DMS53 treated with DMSO at 0.1 percent for 48 hours (cell line): Measurements from ENCODE around the gene JARID2.
A peak's percentile ranks its signal among the peaks of the same experiment; 100 is the strongest.

Experiments used
- DNase-seq: peaks from one replicate; lab custom pipeline; 2025; ENCODE audit not compliant: unreplicated experiment; lab: John Stamatoyannopoulos, UW

Gene JARID2

DNA sequence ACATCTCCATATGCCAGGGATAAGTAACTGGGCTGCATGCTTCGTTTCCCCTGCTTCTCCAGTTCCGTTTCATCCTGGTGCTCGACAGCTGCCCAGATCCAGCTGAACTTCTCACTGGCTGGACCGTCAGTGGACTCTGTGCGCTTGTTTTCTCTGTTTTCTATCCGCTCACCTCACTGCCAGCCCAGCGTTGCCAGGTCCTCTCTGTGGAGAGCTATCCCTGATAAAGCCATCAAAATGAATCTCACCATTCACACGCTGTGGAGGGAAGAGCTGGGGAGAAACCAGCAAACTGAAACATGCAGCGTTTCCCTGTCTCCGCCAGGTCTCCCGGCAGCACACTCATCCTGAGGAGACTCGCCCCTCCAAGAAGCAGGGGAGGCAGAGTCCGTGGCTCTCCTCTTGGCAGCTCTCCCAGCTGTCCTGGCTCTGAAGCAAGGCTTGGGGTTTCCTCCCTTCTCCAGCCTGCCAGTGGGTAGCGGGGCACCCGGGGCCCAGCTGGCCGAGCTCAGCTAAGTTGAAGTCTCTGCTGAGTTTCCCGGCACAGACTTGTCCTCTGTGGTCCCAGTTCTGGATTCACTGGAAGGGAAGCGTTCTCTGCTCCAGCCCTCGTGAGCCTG is 256.1 kb downstream of the JARID2 start:
- no peak for DNase-seq

DNA sequence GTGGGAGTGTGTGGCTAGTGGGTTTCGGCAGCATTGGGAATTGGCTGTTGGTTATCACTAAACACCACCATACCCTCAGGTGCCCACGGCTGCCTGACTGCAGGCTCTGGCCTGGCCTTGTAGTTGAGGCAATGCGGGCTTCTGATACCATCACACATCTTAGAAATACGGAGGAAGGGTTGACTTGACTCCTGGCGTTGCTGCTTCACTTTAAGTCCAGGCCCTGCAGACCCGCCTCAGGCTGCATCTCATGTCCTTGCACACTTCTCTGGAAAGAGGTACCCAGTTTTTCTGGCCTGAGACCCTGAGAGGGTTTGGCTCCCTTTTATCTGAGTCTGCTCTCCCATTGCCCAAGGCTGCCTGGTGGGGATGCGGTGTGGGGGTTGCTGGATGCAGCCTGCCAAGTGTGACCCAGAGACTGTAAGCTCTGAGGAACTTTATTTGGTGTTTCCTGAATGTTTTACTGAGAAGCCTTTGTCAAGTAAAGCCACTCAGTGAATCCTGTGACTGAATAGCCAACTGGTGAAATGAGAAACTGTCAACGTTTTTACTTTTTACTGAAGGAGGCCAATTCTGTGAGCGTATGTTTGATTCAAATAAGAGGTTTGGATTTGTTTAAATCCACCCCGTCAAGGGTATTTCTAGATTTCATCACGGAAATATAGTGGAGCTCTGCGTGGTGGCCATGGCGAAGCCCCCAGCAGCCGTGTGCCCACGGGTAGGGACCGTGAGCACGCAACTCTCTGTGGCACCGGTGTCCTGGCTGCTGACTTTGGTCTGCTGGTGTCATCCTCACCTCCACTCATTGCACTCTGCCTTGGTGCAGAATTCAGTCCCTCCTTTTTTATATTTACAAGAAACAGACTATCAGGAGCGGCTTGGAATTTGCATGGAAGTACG is 256.8 kb downstream of the JARID2 start:
- no peak for DNase-seq

DNA sequence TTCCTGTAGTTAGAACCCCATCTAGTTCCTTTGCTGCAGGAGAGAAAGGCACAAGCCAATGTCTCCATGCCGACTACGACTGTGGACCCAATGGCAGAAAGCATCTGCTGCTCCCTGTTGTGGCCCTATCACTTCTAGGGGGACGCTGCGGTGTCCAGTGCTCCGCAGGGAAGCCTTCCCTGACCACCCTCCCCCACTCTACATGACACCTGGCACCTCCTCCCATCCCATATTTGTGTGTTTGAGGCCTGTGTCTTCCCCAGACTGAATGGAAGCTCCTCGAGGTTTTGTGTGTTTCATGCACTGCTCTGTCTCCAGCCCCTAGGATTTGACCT is 257.4 kb downstream of the JARID2 start:
- no peak for DNase-seq

DNA sequence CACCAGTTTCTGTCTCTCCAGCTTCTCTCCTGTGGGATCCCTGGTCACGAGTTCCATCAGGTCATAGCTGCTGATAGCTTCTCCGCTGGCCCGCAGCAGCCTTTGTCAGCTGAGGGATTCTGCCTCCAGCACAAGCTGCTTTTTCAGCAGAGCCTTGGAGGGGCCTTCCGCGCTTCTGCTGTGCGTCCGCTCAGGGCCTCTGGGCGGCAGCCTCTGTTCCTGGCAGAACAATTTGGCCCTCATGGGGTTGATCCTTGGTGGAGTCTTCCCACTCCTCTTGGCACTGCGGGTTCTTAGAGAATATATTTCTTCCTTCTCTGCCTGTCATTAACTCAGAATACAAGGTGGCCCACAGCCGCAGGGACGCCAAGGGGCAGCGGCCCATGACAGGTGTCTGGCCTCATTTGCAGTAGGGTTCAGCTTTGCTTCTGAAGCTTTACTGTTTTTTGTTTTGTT is 258.2 kb downstream of the JARID2 start:
- no peak for DNase-seq

DNA sequence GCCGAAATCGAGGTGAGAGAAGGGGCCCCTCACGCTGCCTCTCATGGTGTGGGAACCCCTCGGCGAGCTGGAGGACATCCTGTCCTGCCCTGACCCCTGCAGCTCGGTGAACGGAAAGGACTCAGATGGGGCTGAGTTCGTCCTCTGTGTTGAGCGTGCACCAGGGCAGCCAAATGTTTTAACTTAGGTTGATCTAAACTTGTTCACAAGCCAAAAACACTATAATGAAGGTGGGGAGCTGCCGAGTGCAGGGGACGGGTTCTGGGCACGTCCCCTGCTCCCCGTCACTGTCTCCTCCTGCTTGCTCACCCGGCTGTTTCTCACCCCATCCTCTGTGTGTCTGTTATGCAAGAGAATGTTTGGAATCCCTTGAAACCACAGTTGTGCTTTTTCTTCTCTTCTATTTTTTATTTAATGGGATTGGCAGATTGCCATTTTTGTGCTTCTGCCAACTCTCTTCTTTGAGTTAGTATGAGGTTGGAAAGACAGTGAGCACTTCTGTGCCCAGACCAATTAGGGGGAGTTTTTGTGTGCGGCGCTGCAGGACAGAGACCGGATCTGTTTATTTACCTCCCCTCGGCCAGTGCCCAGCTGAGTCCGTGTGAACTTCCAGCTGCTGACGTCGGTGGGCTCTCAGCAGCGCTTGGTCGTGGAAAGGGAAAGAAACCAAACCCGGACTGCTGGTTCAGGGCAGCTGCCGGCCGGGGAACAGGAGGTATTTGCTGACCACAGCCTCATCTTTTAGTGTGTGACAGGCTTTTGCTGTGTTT is 258.9 kb downstream of the JARID2 start:
- peak; percentile 43 for DNase-seq

DNA sequence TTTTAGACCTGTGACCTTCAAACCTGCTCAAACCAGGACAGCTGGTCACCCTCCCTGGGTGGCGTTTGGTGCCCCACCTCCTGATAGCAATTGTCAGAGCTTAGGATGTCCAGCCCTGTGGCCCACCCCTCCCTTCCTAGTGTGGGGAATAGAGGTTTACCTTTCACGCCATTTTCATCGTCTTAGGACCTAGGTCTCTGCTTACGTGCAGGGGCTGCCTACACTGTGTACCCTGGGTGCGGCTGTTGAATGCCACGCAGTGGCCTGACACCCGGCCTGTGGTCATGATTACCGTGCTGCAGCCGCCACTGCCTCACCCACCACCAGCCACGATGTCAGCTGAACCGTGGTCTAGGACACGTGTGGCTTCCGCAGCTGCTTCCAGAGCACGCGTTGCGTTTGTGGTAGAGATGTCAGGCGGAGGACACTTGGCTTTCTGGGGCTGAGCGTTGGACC is 259.6 kb downstream of the JARID2 start:
- DNase-seq, result no peak

DNA sequence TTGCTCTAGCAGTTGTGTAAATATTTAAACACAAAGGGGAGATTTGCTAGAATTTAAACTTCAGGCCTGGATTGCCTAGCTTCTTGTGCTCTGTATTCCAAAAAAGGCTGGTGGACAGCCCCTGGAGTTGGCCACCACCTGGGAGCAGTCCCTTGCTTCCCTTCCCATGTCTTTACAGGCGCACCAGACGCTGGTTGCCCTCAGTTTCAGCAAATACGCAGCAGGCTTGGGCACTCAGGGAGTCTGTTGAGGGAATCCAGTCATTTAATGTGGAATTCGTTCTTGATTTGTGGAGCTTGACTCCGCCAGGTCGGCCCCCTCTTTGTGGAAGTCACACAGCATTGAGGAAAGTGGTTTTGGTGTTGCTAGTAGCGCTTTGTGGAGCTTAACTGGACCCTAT is 260.2 kb downstream of the JARID2 start:
- DNase-seq, result no peak

DNA sequence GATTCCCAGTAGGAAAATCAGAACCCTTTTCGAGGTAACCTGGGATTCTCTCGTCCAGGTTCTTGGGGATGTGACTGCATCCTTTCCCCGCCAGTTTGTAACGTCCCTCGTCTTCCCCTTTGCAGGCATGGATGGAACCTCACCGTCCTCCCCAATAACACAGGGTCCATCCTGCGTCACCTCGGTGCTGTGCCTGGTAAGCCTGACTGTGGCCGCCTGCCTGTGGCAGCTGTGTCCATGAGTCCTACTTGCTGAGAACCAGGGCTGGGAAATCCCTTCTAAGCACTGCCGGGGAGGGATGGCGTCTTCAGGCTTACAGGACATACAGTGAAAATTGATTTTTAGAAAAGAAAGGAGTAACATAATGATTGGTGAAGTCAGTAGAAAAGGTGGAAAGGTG is 261.4 kb downstream of the JARID2 start:
- DNase-seq, result no peak

DNA sequence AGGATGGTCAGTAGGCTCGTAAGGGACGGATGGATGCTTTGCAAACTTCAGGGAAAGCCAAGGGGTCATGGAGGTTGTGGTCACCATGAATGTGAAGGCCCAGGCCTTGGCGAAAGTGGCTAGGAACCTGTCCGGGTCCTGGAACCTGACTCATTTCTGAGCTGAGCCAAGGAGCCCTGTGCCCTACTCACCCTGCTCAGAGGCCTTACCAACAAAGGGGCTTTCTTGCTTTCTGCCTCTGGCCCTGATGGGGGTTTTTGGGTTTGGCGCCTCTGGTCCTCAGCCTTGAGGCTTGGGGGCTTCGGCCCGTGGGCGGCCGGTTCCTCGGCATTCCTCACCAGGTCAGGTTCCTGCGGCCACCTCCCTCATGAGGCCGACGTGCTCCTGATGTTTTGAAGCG is 261.9 kb downstream of the JARID2 start:
- no peak for DNase-seq

DNA sequence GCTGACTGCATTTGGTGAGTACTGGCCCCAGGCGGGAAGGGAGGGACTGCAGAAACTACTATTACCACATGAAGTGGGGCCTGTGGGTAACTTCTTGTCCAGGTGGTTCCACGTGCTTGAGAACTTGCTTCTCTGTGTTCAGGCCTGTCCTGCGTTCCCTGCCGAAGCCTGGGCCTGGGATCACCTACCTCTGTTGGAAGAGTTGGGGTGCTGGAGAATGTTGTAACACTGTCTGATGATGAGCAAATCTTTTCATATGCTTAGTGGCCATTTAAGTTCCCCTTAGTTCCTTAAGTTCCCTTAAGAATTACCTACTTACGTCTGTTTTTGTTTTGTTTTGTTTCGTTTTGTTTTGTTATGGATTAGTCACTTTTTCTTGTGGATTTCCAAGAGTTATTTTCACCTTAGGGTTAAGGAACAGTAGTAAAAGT is 262.6 kb downstream of the JARID2 start:
- no peak for DNase-seq

DNA sequence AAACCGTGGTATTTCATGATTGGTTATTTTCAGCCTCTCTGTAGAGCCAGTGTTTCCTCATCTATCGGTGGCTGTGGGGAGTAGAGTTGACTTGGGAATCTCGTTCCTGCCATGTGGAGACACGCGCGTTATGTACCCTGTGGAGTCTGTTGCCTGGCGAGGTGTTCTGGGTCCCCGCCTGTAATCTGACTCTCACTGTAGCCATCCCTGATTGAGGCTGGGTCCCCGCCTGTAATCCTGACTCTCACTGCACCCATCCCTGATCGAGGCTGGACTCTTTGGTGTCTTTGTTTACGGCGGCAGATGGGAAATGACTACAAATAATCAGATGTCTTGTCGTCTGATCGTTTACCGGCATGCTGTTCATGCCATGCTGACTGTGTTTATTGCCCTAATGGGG is 263.1 kb downstream of the JARID2 start:
- DNase-seq, result no peak

DNA sequence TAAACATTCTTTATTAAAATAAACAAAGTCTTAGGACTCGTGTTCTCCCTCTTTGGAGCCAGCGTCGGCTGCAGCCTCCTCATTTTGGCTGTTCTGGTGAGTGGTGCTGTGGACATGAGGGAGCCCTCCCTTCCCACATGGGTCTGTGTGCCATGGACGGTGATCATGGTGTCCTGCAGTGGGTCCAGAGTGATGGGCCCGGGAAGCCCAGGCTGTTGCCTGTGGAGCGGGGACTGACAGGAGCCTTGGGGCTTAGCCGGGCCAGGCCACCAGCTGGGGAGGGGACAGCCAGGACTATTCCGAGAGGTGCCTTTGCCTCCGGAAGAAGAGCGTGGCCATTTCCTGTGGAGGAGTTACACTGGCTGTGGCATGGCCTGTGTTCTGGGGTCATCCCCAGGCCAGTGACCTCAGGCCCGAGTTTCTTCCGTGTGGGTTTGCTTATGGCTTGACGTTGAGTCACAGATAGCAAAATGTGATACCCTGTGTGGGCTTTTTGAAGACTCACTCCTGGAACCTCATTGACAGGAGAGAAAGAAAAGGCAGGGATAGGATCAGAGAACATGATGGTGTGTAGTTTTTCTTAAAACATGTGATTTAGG is 263.6 kb downstream of the JARID2 start:
- no peak for DNase-seq

DNA sequence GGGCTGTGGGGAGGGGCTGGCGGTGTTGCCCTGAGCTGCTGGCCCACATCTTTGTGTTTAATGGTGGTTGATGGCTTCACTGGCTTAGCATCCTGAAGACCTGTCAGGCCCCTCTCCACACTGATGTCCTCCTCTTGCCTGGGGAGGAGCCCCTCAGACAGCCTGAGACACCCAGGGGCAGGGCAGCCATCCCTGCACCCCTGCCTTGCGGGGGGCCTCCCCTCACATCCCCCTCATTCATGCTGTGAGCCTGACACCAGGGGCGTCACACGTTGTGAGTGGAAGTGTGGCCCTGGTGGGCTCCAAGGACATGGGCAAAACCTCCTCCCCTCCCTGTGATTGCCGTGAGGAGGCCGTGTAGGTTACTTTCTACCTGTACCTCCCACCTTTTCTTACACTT is 264.3 kb downstream of the JARID2 start:
- no peak for DNase-seq

DNA sequence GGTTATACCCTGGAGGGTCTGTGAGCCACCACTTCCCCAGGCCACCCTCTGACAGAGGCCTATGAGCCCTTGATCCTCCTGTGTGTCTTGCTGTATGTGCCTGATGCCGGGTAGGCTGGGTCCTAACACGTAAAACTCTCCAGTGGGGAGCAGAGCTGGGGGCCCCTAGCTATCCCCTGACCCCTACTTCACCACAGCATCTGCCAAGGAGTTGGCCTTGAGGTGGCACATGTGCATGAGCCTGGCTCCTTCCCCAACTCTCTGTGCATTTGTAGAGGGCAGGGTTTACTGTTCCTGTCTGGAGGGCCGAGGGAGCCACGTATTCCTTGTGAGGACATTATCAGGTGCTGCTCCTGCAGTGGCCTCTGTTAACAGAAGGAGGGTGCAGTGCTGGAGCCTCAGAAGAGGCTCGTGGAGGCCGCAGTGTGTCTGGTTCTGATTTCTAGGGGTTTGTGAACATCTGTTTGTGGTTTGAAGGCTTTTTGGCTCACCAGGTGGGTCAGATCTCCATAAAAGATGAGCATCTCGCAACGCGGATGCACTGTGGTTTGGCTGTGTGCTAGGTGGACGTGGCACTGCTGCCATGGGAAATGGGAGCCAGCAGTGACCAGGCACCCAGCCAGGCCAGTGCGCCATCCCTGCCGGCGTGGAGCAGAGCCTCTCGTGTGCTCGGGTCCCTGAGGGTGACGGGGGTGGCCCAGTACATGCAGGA is 264.8 kb downstream of the JARID2 start:
- DNase-seq, result no peak

DNA sequence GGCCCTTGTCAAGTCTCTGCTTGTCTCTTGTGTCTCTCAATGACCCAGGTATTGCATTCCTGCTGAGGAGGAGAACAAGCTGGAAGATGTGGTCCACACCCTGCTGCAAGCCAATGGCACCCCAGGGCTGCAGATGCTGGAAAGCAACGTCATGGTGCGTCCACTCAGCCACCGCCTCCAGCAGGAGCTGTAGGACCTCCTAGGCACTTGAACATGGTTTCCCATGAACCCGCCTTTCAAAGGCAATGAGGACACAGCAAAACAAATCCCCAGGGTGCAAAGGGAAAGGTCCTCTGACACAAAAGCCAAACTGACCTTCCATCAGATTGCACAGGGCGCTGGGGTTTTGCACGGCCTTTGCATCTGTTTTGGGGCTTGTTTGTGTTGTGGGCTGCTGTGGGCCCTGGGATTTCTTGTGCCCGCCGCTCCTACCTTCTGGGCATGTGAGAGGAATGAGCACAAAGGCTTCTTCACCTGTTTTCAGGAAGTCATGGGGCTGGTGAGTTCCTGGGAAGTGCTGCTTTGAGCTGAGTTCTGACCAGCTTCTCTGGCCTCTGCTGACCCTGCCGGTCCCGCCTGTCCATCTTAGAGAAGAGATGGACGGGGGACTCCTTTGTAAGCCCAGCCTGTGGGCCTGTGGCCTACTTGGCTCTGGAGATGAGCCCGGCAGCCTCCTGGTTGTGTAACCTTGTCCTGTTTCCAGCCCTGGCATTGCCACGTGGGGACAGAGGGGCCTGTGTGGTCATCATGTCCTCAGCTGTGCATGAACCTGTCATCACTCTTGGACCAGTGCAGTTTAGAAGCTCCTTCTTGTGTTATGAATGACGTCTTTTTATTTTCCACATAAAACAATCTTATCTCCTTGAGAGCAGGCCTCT is 265.6 kb downstream of the JARID2 start:
- DNase-seq, result no peak

DNA sequence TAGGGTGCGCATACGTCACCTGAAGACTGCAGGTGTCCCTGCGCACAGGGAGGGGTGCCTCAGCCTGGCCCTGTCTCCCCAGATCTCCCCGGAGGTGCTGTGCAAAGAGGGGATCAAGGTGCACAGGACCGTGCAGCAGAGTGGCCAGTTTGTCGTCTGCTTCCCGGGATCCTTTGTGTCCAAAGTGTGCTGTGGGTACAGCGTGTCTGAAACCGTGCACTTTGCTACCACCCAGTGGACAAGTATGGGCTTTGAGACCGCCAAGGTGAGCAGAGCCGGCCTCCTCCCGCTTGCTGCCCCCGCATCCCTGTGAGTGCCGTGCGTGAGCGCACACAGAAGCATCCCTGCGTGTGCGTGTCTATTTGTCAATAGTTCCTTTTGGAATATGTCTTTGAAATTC is 266.3 kb downstream of the JARID2 start:
- DNase-seq, result no peak

DNA sequence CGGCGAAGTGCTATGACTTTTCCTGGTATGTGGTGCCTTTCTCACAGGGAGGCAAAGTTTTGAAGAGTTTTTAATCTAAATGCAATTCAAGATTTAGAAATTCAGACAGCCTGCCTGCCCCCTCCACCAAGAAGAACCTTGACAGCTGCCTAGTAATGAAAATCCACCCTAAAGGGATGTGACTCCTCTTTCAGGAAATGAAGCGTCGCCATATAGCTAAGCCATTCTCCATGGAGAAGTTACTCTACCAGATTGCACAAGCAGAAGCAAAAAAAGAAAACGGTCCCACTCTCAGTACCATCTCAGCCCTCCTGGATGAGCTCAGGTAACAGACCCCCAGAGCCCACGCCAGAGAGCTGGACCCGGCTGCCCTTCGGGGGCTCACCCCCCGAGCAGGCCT is 266.9 kb downstream of the JARID2 start:
- DNase-seq, result no peak

DNA sequence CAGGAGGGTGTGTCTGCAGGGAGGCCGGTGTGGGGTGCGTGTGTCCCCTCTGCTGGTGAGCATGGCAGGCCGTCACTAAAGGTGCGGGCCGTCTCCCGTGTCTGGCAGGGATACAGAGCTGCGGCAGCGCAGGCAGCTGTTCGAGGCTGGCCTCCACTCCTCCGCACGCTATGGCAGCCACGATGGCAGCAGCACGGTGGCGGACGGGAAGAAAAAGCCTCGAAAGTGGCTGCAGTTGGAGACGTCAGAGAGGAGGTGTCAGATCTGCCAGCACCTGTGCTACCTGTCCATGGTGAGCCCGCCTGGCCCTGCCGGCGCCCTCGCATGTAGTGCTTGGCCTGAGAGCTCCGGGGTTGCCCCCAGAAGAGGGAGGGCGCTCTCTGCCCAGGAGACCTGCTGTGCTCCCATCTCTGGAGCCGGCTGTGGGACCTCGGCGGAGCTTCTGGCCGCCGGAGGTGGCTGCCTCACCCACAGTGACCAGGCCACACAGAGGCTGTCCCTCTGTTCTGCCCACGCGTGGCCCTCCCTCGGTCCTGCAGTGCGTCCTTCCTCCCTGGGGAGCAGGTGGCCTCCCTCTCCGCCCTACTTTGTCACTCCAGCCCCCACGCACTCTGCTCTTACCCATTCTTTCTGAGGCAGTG is 267.4 kb downstream of the JARID2 start:
- DNase-seq, result no peak
